GM12874 (cell line): ENCODE data around the gene SERINC5.

ENCODE experiments used
- TF ChIP-seq, protein P1 (sequence below): IDR thresholded peaks from 2 replicates; pipeline ENCODE4 v1.5.1; 2011; ENCODE audit warnings: low read depth, mild to moderate bottlenecking, control low read depth, low read length, moderate library complexity; ENCODE audit not compliant: insufficient read depth

The SERINC5 gene

GRCh38 chr5:80204808-80205614 lies 50.8 kb downstream of the SERINC5 start:
- TF ChIP-seq, protein P1, sequence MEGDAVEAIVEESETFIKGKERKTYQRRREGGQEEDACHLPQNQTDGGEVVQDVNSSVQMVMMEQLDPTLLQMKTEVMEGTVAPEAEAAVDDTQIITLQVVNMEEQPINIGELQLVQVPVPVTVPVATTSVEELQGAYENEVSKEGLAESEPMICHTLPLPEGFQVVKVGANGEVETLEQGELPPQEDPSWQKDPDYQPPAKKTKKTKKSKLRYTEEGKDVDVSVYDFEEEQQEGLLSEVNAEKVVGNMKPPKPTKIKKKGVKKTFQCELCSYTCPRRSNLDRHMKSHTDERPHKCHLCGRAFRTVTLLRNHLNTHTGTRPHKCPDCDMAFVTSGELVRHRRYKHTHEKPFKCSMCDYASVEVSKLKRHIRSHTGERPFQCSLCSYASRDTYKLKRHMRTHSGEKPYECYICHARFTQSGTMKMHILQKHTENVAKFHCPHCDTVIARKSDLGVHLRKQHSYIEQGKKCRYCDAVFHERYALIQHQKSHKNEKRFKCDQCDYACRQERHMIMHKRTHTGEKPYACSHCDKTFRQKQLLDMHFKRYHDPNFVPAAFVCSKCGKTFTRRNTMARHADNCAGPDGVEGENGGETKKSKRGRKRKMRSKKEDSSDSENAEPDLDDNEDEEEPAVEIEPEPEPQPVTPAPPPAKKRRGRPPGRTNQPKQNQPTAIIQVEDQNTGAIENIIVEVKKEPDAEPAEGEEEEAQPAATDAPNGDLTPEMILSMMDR, result no peak

GRCh38 chr5:80198920-80199319 lies 56.9 kb downstream of the SERINC5 start:
- TF ChIP-seq, protein P1, result no peak

DNA sequence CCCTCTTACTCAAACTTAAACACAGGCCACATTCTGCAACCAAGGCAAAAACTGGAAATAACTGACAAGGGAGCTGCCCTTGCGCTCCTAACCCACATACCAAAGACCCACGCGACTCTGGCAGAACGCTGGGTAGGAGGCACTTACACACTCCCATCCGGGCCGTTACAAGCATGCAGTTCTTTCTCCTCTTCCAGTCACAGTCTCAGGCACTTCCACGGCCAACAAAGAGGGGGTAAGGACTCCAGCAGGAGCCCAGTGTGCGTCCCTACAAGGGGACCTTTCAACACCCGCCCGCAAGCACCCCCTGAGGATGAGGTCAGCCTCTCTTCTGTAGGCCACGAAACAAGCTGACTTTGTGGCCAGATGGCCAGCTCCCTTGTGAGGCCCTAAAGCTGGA lies 57.4 kb downstream of the SERINC5 start:
- TF ChIP-seq, protein P1, result no peak

DNA sequence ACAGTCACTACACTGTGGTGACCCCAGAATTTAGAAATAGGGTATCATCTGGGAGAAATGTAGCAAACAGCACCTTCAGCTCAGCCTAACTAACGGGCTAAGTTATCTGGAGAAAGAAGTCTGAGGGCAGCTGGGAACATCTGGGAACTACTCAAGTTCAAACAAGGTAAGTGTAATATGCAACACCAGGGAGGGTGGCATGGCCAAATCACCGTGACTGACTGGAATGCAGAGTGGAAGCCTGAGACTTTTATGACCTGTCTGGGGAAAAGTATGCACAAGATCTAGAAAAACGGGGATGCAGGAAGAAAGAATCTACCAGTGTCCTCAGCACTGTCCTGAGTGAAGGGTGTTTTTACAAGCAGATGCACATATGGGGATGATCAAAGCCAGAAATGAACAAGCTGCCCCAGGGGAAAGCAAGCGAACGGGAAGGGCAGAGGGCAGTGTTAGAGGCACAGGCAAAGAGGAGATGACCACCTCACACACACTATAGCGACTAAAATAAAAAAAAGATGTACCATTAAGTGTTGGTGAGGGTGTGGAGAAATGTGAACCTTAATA lies 59.9 kb downstream of the SERINC5 start:
- TF ChIP-seq, protein P1, result no peak

DNA sequence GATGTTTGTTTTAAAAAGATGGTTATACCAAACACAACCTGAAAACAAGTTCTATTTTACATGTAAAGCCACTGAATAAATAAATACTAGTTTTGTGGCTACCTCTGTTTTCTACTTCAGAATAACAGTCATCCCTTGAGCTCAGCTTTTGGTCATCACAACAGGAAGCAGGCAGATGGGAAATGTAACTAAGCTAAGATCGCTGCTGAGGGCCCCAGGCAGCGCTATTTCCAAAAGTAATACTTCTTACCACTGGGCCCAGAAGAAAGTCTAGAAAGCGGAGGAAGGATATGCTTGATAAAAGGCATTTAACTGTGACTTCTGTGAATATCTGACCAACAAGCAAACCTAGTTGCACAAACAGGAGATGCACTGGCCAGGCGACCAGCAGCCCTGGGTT lies 61.4 kb downstream of the SERINC5 start:
- TF ChIP-seq, protein P1, result no peak

DNA sequence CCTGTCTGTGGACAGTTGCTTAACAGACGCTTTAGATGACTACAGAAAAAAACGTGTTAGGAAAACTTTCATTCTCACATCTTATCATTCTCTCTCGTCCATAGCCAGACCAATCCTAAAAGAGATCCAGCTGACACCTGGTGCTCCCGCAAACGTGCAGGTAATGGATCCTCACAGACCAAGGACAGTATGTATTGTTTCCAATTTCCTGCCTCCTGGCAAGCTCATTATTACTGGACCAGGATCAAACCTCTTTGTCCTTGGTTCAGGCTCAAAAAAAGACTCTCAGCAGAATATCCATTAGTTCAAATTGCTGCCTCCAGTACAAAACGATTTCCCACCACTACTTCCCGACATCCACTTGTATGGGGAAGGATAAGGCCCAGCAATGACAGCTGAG lies 62.4 kb downstream of the SERINC5 start:
- TF ChIP-seq, protein P1, result no peak

- TF ChIP-seq, protein P1, result no peak
Observed at GRCh38 chr5:80192507-80193241, 63.2 kb downstream of the SERINC5 start.
